GM21526 (cell line): ENCODE measurements around the gene KHDC4.

Experiments used
- ATAC-seq: cut with Tn5 transposase; IDR thresholded peaks from one replicate; pipeline ENCODE4 v1.9.1; 2021; ENCODE audit warnings: moderate library complexity; ENCODE audit not compliant: unreplicated experiment, low FRiP score

KHDC4 gene

DNA sequence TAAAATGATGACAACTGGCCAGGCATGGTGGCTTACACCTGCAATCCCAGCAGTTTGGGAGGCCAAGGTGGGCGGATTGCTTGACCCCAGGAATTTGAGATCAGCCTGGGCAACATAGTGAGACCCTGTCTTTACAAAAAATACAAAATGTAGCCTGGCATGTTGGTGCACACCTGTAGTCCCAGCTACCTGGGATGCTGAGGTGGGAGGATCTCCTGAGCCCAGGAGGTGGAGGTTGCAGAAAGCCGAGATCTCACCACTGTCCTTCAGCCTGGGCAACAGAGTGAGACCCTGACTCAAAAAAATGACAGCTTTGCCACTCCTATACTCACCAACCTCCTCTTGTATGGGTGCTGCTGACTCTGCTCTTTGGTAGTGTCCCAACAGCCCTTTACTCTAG, 56.3 kb downstream of the KHDC4 start:
- no peak for ATAC-seq

DNA sequence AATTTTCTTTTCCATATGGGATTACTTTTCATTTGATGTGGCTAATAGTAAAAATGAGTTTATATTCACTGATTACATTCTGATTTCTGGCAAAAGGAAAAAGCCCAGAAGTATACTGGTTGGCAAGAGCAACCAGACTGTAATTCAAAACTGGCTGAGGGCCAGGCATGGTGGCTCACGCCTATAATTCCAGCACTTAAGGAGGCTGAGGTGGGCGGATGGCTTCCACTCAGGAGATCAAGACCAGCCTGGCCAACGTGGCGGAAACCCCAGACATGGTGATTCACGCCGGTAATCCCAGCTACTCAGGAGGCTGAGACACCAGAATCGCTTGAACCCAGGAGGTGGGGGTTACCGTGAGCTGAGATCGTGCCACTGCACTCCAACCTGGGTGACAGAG, 60.4 kb downstream of the KHDC4 start:
- no peak for ATAC-seq

DNA sequence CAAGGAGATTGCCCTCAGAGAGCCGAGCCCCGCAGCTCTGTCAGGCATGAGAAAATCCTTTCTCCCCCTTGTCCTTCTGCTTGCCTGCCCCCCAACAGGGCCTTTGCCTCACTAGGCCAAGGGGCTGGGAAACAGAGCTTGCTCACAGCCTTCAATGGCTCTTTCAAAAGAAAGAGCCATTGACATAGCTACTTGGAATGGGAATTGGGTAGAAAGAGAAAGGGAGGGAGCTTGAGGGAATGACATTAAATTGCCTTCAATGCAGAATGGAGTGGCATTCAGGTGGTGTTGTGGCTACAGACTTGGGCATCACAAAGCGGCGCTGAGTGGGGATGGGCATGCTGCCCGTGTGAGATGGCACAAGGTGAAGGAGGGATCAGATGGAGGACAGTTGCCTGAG, 61.7 kb downstream of the KHDC4 start:
- no peak for ATAC-seq

DNA sequence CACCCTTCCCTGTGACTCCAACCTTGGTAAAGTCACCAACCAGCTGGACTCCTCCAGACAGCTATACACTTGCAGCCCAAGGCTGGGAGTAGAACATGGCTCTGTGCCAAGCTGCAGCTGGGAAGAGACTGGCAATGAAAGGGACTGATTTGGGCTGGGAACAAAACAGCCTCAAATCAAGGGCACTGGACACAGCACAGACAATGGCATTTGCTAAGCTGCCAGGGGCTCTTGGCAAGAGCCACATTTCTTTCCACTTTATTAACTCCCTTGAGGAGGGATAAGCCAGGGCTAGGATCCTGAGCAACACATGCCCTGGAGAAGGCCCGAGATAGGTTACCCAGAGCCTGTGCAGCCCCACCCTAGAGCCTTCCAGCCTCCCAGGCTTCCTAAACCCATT, 62.8 kb downstream of the KHDC4 start:
- no peak for ATAC-seq

DNA sequence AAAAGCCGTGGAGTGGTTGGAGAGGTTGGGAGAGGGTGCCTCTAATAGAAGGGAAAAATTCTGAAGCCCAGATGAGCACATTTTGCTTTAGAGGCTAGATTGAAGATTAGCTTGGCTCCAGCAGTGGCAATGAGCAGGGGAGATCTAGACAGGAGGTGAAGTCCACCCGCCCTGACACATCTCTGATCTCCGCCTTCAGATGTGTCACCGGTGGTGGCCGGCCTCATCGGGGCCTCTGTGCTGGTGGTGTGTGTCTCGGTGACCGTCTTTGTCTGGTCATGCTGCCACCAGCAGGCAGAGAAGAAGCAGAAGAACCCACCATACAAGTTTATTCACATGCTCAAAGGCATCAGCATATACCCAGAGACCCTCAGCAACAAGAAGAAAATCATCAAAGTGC, 66.4 kb downstream of the KHDC4 start:
- no peak for ATAC-seq

DNA sequence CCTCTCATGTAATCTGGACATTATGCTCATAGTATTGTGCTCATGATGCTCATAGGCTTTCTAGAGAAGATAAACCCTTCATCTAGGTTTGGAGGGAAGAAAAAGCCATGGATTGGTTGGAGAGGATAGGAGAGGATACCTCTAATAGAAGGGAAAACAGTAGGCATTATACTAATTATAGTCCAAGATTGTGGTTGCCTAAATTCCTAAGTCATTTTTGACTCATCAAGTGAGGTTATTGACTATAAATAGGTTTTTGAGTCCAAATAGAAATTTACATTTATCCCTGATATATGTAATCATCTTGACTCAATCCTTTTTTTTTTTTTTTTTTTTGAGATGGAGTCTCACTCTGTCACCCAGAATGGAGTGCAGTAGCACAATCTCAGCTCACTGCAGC, 69.8 kb downstream of the KHDC4 start:
- ATAC-seq = no peak
